Retinal pigment epithelial cell (primary cell): Measurements from ENCODE around the gene FOXP4.

Source experiments
- DNase-seq: peaks from one replicate; pipeline ENCODE4 v3.0.0-alpha.2; 2010; ENCODE audit warnings: low read depth
- H3K4me3 ChIP-seq: 2 replicates; pipeline ENCODE4 v1.5.1; 2011; ENCODE audit warnings: mild to moderate bottlenecking, low read length, control low read depth, moderate library complexity
- CTCF ChIP-seq: conservative IDR thresholded peaks from 2 replicates; pipeline ENCODE4 v1.5.1; 2011; ENCODE audit warnings: low read depth, low read length, control low read depth, inconsistent platforms

Gene FOXP4

GRCh38 chr6:41596807-41597206 lies 50.6 kb downstream of the FOXP4 start:
- no peak for DNase-seq
- TF ChIP-seq CTCF, result no peak
- H3K4me3 ChIP-seq, result no peak overlapping the region

- DNase-seq, result no peak
- no peak overlapping the region for H3K4me3 ChIP-seq
- no peak for TF ChIP-seq CTCF
Observed at GRCh38 chr6:41597246-41598000, 51.2 kb downstream of the FOXP4 start.

GRCh38 chr6:41598670-41599014 lies 52.5 kb downstream of the FOXP4 start:
- TF ChIP-seq CTCF, result no peak
- no peak for DNase-seq
- H3K4me3 ChIP-seq, result no peak overlapping the region

- DNase-seq, result no peak
- H3K4me3 ChIP-seq, result no peak overlapping the region
- TF ChIP-seq CTCF, result no peak
Observed at GRCh38 chr6:41599015-41599851, 53.1 kb downstream of the FOXP4 start.

- DNase-seq, result no peak
- no peak for TF ChIP-seq CTCF
Observed at GRCh38 chr6:41599852-41600445, 53.8 kb downstream of the FOXP4 start.

GRCh38 chr6:41600499-41601247 lies 54.5 kb downstream of the FOXP4 start:
- no peak overlapping the region for H3K4me3 ChIP-seq
- DNase-seq, result no peak
- TF ChIP-seq CTCF, result no peak

More at GRCh38 chr6:41599852-41600445, 53.8 kb downstream of the FOXP4 start:
- no peak overlapping the region for H3K4me3 ChIP-seq
